Measurements from ENCODE around the gene HPX.
A peak's percentile ranks its signal among the peaks of the same experiment; 100 is the strongest.

The HPX gene

DNA sequence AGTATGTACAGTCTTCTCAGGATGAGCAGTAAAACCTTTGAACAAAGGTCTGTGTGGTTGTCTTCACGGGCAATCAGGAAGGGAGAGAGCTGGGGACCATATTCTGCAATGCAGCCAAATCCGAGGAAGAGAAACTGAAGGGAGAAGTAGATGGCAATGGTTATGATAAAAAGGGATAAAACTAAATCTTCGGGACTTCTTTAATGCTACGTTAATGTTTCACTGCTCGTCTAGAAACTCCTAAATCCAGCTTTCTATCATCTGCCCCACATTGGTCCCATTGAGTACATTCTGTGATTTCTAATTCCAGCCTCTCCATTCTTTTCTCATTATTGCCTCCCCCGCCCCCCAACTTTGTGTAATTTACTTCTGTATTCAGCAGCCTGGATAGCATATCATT, 42.2 kb upstream of the HPX start:
- TF ChIP-seq, protein P1, sequence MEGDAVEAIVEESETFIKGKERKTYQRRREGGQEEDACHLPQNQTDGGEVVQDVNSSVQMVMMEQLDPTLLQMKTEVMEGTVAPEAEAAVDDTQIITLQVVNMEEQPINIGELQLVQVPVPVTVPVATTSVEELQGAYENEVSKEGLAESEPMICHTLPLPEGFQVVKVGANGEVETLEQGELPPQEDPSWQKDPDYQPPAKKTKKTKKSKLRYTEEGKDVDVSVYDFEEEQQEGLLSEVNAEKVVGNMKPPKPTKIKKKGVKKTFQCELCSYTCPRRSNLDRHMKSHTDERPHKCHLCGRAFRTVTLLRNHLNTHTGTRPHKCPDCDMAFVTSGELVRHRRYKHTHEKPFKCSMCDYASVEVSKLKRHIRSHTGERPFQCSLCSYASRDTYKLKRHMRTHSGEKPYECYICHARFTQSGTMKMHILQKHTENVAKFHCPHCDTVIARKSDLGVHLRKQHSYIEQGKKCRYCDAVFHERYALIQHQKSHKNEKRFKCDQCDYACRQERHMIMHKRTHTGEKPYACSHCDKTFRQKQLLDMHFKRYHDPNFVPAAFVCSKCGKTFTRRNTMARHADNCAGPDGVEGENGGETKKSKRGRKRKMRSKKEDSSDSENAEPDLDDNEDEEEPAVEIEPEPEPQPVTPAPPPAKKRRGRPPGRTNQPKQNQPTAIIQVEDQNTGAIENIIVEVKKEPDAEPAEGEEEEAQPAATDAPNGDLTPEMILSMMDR (IDR thresholded peaks at IDR 0.05): no peak
- H3K27ac ChIP-seq: no peak overlapping the region

DNA sequence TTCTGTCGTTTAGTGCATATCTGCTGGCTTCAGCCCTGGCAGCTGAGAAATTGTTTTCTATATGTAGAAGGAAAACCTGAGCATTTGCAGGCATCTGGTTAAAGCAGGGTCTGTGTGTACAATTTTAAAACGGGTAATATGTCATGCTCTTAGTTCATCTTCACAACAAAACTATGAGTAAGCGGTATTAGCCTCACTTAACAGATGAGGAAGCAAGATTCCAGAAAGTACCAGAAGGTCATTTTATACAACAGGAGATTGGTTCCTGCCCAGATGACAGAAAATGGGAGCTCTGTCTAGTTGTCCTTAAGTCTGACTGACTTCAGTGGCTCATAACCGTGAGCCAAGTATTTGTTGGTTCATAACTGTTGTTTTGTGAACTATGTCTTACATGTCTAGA, 41.7 kb upstream of the HPX start:
- H3K27ac ChIP-seq: peak overlapping the region; percentile 100
- TF ChIP-seq ZFX (IDR thresholded peaks at IDR 0.05; ENCODE audit: borderline replicate concordance): no peak
- TF ChIP-seq, protein P1 (IDR thresholded peaks at IDR 0.05): no peak

DNA sequence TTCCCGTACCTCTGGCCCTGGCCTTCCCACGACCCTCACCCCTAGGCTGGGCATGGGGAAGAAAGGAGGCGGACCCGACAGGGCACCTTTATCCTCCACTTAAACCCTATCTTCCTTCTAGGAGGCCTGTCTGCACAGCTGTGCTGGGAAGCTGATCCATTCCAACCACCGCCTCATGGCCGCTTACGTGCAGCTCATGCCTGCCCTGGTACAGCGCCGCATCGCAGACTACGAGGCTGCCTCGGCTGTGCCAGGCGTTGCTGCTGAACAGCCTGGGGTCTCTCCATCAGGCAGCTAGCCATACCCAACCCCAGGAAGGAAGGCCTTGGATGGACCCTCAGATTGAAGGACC, 41.1 kb upstream of the HPX start:
- H3K27ac ChIP-seq: peak overlapping the region; percentile 100
- TF ChIP-seq, protein P1 (IDR thresholded peaks at IDR 0.05): no peak
- TF ChIP-seq ZFX (IDR thresholded peaks at IDR 0.05; ENCODE audit: borderline replicate concordance): no peak

DNA sequence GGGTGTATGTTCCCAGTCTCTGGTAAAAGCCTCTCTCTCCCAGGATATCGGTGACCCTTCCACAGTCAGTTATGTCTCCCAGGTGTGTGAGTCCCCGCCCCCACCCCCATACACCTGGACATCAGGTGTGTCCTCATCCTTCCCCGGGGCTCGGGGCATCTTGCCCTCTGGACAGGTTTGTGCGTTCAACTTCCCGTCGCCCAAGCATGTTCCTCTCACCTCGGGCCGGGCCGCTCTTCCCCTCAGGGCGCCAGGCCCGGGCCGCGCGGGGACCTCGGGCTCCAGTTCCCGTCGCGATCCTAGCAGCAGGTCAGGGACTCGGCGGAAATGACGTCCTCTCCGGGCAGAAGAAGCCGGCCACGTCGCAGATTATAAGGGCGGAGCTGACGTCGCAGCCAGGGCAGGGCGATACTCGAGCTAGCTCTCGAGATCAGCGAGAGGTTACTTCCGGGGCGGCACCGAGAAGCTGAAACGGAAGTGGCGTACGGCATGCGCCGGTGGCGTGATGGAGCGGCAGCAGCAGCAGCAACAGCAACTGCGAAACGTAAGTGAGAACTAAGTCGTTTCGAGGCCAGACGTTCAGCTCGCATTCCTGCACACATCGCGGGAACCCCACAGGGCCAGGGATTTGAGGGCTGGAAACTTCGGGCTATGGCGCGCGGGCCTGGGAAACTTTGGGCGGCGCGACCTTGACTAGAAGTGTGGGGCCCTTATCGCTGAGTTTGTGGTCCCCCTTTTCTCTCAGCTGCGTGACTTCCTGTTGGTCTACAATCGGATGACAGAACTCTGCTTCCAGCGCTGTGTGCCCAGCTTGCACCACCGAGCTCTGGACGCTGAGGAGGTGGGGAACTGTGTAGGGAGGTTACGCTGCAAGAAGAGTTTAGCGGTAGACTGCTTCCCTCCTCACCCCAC, 40.5 kb upstream of the HPX start, which contains the start of the genes ARFIP2 and TIMM10B:
ARFIP2 (minus strand) TSS at position 320 of the 912 bp plus-strand sequence. CDS start 910 bp downstream, outside the sequence.
TIMM10B (plus strand) TSS at position 490 of the 912 bp plus-strand sequence; CDS start at position 506, 16 bp downstream.
- TF ChIP-seq, protein P1 (IDR thresholded peaks at IDR 0.05): no peak
- TF ChIP-seq ZFX (IDR thresholded peaks at IDR 0.05; ENCODE audit: borderline replicate concordance): no peak

DNA sequence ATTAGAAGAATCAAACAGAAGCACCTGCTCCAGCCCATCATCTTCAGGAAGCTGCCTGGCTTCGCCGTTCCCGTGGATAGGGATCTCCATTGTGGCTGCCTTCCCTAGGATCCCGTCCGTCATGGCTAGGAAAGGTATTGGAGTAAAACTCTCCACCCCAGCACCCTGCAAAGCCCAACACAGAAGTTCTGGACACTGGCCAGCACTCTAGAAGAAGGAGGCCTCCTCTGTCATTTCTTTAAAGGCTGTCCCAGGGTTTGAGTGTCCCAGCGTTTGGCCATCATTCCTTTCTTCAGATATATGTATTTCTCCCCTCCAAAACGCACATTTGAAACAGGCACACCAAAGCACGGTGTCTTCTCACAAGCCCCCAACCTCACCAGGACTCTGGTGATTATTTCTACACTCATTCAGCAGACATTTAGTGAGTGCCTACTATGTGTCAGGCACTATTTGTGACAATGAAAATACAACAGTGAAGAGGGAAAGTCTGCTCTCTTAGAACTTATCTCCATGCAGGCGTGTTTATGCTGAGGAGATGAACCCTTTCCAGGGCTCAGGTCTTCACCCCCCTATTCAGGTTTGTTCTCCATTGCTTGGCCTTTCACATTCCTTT, 39.6 kb upstream of the HPX start:
- H3K27ac ChIP-seq: peak overlapping the region; percentile 100

More for the DNA sequence above, 40.5 kb upstream of the HPX start, which contains the start of the genes ARFIP2 and TIMM10B:
- H3K27ac ChIP-seq: peak within 1 kb of the TSS; percentile 100

DNA sequence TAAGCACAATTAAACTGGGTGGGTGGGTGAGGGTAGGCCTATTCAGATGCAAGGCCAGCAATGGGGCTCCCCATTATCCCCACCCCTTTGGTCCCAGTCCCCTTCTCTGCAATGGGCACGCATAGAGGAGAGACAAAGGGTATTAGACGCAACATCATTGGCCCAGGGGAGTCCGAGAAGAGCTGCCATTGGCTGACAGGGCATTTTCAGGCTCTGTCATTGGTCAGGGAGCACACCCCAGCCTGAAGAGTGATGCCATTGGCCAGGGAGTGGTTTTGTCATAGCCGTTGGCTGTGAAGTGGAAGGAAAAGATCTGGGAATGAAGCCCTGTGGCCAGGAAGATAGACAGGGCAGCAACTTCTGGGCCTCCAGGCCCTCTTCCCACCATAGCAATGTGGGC, 35.8 kb upstream of the HPX start:
- no peak for TF ChIP-seq ZFX (IDR thresholded peaks at IDR 0.05; ENCODE audit: borderline replicate concordance)
- TF ChIP-seq, protein P1 (IDR thresholded peaks at IDR 0.05): no peak
- peak overlapping the region; percentile 100 for H3K27ac ChIP-seq

More for the DNA sequence above, 39.6 kb upstream of the HPX start:
- TF ChIP-seq, protein P1 (IDR thresholded peaks at IDR 0.05): no peak
- no peak for TF ChIP-seq ZFX (IDR thresholded peaks at IDR 0.05; ENCODE audit: borderline replicate concordance)

DNA sequence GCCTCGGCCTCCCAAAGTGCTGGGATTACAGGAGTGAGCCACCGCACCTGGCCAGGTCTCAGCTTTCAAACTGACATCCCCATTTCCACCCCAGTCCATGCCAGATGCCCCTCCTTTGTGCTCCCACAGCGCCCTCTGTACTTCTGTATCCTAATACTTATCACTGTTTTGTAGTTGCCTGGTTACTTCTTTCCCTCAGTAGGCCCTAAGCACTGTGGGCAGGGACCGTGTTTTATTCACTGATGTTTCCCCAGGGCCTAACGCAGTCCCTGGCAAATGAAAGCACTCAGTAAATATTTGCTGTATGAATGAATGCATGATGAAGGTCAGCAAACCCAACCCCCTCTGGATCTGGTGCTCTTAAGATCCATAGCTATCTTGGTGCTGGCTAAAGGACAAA, 35.1 kb upstream of the HPX start:
- no peak for TF ChIP-seq ZFX (IDR thresholded peaks at IDR 0.05; ENCODE audit: borderline replicate concordance)
- TF ChIP-seq, protein P1 (IDR thresholded peaks at IDR 0.05): peak; percentile 46
- peak overlapping the region; percentile 100 for H3K27ac ChIP-seq
